Heart left ventricle (tissue), 13 donors: Measurements from ENCODE around the gene NOTCH3.

Experiments
- POLR2A ChIP-seq, 2 donors: fragments of 450-650 bp; IDR thresholded peaks; one replicate each; pipeline ENCODE4 v1.6.1; 2017; ENCODE audit warnings: antibody characterized with exemption in 2 of 2, mild to moderate bottlenecking in 2 of 2, moderate library complexity in 2 of 2
- TF ChIP-seq, protein P1 (sequence below), 12 donors: fragments of 200-600 bp; sonication (generic) in 4 of 12; IDR thresholded peaks; one replicate each; pipeline versions ENCODE4 v1.5.0 to v1.8.0; 2018 to 2022; ENCODE audit warnings: antibody characterized with exemption in 12 of 12, mild to moderate bottlenecking in 5 of 12
- donor health status: ischemic (EF 13 %, LVEDD 7.1; RV severe dilation, severe dysfunction).
- donor health status: DM: no; HTN: yes; CAD: no.
- donor health status: DM: no; HTN: no; CAD: no.
- donor health status: ischemic (EF 25% LVEDD 6.9; RV normal size, moderate dysfunction).
- donor health status: ischemic (EF 25% LVEDD 5.7; RV mildly dilated, moderate dysfunction).
- donor health status: ischemic (EF 35%, LVEDD 5.7; RV mildly dilated, moderate dysfunction).
- donor health status: nonischemic (EF 11% LVEDD 7.7; RV severe dilation, severe dysfunction).
- donor health status: DM: yes; HTN: yes; CAD: no.
- donor health status: PGD.
- donor health status: ischemic (EF 29% LVEDD 5.4; RV normal size, mild dysfunction).
- donor health status: nonischemic (EF 23%, LVEDD 6.1; RV moderate dilation, normal function).

- TF ChIP-seq, protein P1, sequence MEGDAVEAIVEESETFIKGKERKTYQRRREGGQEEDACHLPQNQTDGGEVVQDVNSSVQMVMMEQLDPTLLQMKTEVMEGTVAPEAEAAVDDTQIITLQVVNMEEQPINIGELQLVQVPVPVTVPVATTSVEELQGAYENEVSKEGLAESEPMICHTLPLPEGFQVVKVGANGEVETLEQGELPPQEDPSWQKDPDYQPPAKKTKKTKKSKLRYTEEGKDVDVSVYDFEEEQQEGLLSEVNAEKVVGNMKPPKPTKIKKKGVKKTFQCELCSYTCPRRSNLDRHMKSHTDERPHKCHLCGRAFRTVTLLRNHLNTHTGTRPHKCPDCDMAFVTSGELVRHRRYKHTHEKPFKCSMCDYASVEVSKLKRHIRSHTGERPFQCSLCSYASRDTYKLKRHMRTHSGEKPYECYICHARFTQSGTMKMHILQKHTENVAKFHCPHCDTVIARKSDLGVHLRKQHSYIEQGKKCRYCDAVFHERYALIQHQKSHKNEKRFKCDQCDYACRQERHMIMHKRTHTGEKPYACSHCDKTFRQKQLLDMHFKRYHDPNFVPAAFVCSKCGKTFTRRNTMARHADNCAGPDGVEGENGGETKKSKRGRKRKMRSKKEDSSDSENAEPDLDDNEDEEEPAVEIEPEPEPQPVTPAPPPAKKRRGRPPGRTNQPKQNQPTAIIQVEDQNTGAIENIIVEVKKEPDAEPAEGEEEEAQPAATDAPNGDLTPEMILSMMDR (IDR thresholded peaks at IDR 0.05), result no peak
- TF ChIP-seq POLR2A (IDR thresholded peaks at IDR 0.05), result no peak
Measured at GRCh38 chr19:15115080-15115479, 85.7 kb downstream of the NOTCH3 start.
